HG03097 (cell line): ENCODE measurements around the gene WRNIP1.

Source experiments
- ATAC-seq: cut with Tn5 transposase; IDR thresholded peaks from one replicate; pipeline ENCODE4 v1.9.1; 2021; ENCODE audit not compliant: unreplicated experiment, low FRiP score

The WRNIP1 gene

GRCh38 chr6:2802521-2803060 lies 37.4 kb downstream of the WRNIP1 start:
- no peak for ATAC-seq

GRCh38 chr6:2803731-2804429 lies 38.7 kb downstream of the WRNIP1 start:
- no peak for ATAC-seq

GRCh38 chr6:2804516-2804915 lies 39.3 kb downstream of the WRNIP1 start:
- no peak for ATAC-seq

- no peak for ATAC-seq
These were observed 39.8 kb downstream of the WRNIP1 start for GRCh38 chr6:2805031-2805430.

- no peak for ATAC-seq
These were observed 41.5 kb downstream of the WRNIP1 start for GRCh38 chr6:2806644-2807043.

GRCh38 chr6:2807342-2808090 lies 42.3 kb downstream of the WRNIP1 start:
- ATAC-seq: no peak

GRCh38 chr6:2809015-2809414 lies 43.8 kb downstream of the WRNIP1 start:
- no peak for ATAC-seq

GRCh38 chr6:2810092-2810671 lies 45.0 kb downstream of the WRNIP1 start:
- ATAC-seq: no peak

GRCh38 chr6:2812695-2813094 lies 47.5 kb downstream of the WRNIP1 start:
- ATAC-seq: no peak

GRCh38 chr6:2816158-2816557 lies 51.0 kb downstream of the WRNIP1 start:
- no peak for ATAC-seq

- ATAC-seq: no peak
These were observed 52.8 kb downstream of the WRNIP1 start for GRCh38 chr6:2817903-2818443.

- ATAC-seq: no peak
These were observed 53.4 kb downstream of the WRNIP1 start for GRCh38 chr6:2818593-2818992.

GRCh38 chr6:2819115-2819514 lies 53.9 kb downstream of the WRNIP1 start:
- ATAC-seq: no peak

- no peak for ATAC-seq
These were observed 54.8 kb downstream of the WRNIP1 start for GRCh38 chr6:2819978-2820377.

- ATAC-seq: no peak
These were observed 55.2 kb downstream of the WRNIP1 start for GRCh38 chr6:2820415-2820814.

GRCh38 chr6:2821554-2821953 lies 56.4 kb downstream of the WRNIP1 start:
- ATAC-seq: no peak

- no peak for ATAC-seq
These were observed 58.1 kb downstream of the WRNIP1 start for GRCh38 chr6:2823104-2823850.

- ATAC-seq: no peak
These were observed 60.9 kb downstream of the WRNIP1 start for GRCh38 chr6:2826131-2826530.

- ATAC-seq: no peak
These were observed 61.9 kb downstream of the WRNIP1 start for GRCh38 chr6:2827142-2827541.

- ATAC-seq: no peak
These were observed 63.4 kb downstream of the WRNIP1 start for GRCh38 chr6:2828629-2829028.

GRCh38 chr6:2829253-2829652 lies 64.1 kb downstream of the WRNIP1 start:
- ATAC-seq: no peak
